B cell (primary cell): Measurements from ENCODE around the gene ELAC1. TPM values are rescaled to one million over a fixed set of nuclear protein-coding genes. Genes with fewer than 3 reads are reported as not detected.

Experiments used
- ATAC-seq: fragments of 200-7000 bp; cut with Tn5 transposase; one replicate; pipeline ENCODE4 v1.10.0; 2021; ENCODE audit warnings: low read depth, mild to moderate bottlenecking, moderate number of reproducible peaks, moderate library complexity
- CTCF ChIA-PET: fragments of 350-600 bp; sonication (Branson Sonifier 250); formaldehyde crosslinking; loops from one replicate; lab custom pipeline; 2021; ENCODE audit warnings: antibody characterized with exemption, inconsistent platforms; lab: Charles Lee
- POLR2A ChIA-PET: fragments of 350-600 bp; sonication (Branson Sonifier 250); formaldehyde crosslinking; loops from one replicate; lab custom pipeline; 2021; ENCODE audit warnings: antibody characterized with exemption; lab: Charles Lee
- DNase-seq: peaks from one replicate; pipeline ENCODE4 v3.0.0; 2013
- H2AFZ ChIP-seq: 2 replicates; pipeline ENCODE4 v1.6.1; 2012; ENCODE audit warnings: mild to moderate bottlenecking, low read depth, low read length; ENCODE audit not compliant: insufficient read depth, poor library complexity, severe bottlenecking
- H3K27ac ChIP-seq, 2 donors: 1 replicate in 1 of 2; 2 replicates in 1 of 2; pipeline ENCODE4 v1.5.1; 2012 to 2013; ENCODE audit warnings: low read length in 2 of 2, mild to moderate bottlenecking in 2 of 2, moderate library complexity in 1 of 2
- H3K27me3 ChIP-seq, 4 experiments: fragments of 200-600 bp in 1 of 4; sonication (generic) in 1 of 4; replicated peaks in 1 of 4; 1 replicate in 2 of 4; 2 replicates in 2 of 4; pipeline versions ENCODE4 v1.6.1 to v1.7.0; 2013 to 2016; ENCODE audit warnings: low read length in 3 of 4, mild to moderate bottlenecking in 2 of 4, mixed read lengths in 1 of 4, moderate library complexity in 1 of 4; ENCODE audit not compliant: insufficient read depth in 4 of 4, control insufficient read depth in 3 of 4; ENCODE audit errors: control extremely low read depth in 1 of 4
- H3K36me3 ChIP-seq, 2 experiments: replicated peaks in 1 of 2; 1 replicate in 1 of 2; 2 replicates in 1 of 2; pipeline versions ENCODE4 v1.6.1 to v1.7.1; 2013; ENCODE audit warnings: low read length in 1 of 2; ENCODE audit not compliant: insufficient read depth in 2 of 2, control insufficient read depth in 1 of 2; ENCODE audit errors: control extremely low read depth in 1 of 2, extremely low read depth in 1 of 2
- H3K4me1 ChIP-seq, 2 donors: fragments of 200-600 bp in 1 of 2; sonication (generic) in 1 of 2; 1 replicate in 1 of 2; 2 replicates in 1 of 2; pipeline versions ENCODE4 v1.5.1 to v1.6.1; 2013 to 2017; ENCODE audit warnings: low read length in 2 of 2; ENCODE audit not compliant: control insufficient read depth in 2 of 2, insufficient read depth in 2 of 2
- H3K4me2 ChIP-seq: replicated peaks from 2 replicates; pipeline ENCODE3; 2012; ENCODE audit warnings: mild to moderate bottlenecking, low read depth, low read length; ENCODE audit not compliant: poor library complexity, severe bottlenecking
- H3K4me3 ChIP-seq, 5 experiments: fragments of 200-600 bp in 1 of 5; sonication (generic) in 1 of 5; 1 replicate in 3 of 5; 2 replicates in 2 of 5; pipeline versions ENCODE4 v1.5.1 to v1.7.0; 2011 to 2016; ENCODE audit warnings: low read length in 4 of 5, mild to moderate bottlenecking in 4 of 5, low read depth in 2 of 5, control low read depth in 1 of 5, moderate library complexity in 1 of 5; ENCODE audit not compliant: insufficient read depth in 1 of 5; ENCODE audit errors: control extremely low read depth in 1 of 5, extremely low read depth in 1 of 5
- H3K79me2 ChIP-seq: fragments of 200-600 bp; sonication (generic); one replicate; pipeline ENCODE4 v1.6.0; 2016; ENCODE audit warnings: low read length; ENCODE audit not compliant: control insufficient read depth, insufficient read depth
- H3K9ac ChIP-seq: fragments of 200-600 bp; sonication (generic); 2 replicates; pipeline ENCODE4 v1.6.1; 2017; ENCODE audit warnings: mild to moderate bottlenecking, low read length, moderate library complexity
- H3K9me3 ChIP-seq, 3 donors: one replicate each; pipeline versions ENCODE4 v1.6.1 to v1.7.1; 2013; ENCODE audit warnings: low read length in 2 of 3; ENCODE audit not compliant: control insufficient read depth in 2 of 3, insufficient read depth in 1 of 3; ENCODE audit errors: control extremely low read depth in 1 of 3
- H4K20me1 ChIP-seq: 2 replicates; pipeline ENCODE4 v1.6.0; 2012; ENCODE audit warnings: mild to moderate bottlenecking, low read length; ENCODE audit not compliant: insufficient read depth, control insufficient read depth, poor library complexity, severe bottlenecking
- H3K27ac Mint-ChIP-seq: one replicate; pipeline ENCODE4 v1.8.0; 2021; ENCODE audit warnings: mixed read lengths
- H3K27me3 Mint-ChIP-seq: one replicate; pipeline ENCODE4 v1.8.0; 2021; ENCODE audit warnings: mixed read lengths
- H3K4me1 Mint-ChIP-seq: one replicate; pipeline ENCODE4 v1.8.0; 2021; ENCODE audit warnings: mixed read lengths
- H3K4me3 Mint-ChIP-seq: one replicate; pipeline ENCODE4 v1.8.0; 2021; ENCODE audit warnings: mixed read lengths
- H3K9me3 Mint-ChIP-seq: one replicate; pipeline ENCODE4 v1.8.0; 2022; ENCODE audit warnings: mixed read lengths; ENCODE audit not compliant: insufficient read depth
- CTCF ChIP-seq: fragments of 200-600 bp; IDR thresholded peaks from one replicate; pipeline ENCODE4 v1.8.0; 2022; ENCODE audit warnings: antibody characterized with exemption, mild to moderate bottlenecking
- WGBS: methylation state at CpG from one replicate; pipeline ENCODE4 v1.1.5; 2013; ENCODE audit warnings: missing lambda C conversion rate; ENCODE audit not compliant: insufficient coverage; 5-methylcytosine and 5-hydroxymethylcytosine counted together
- intact Hi-C: fragments of 100-400 bp; cut with micrococcal nuclease; formaldehyde crosslinking; loops from one replicate; pipeline ENCODE4 v1.10.0; 2022
- polyA plus RNA-seq: library from polyadenylated mRNA; depleted of rRNA; stranded (reverse); fragments of >200 nt; gene quantifications from 2 replicates; pipeline ENCODE4 v1.2.3, GENCODE V29; 2012
- total RNA-seq, 2 donors: library from RNA; stranded (reverse); fragments of 120-200 nt in 1 of 2; gene quantifications; 1 replicate in 1 of 2; 2 replicates in 1 of 2; pipeline versions ENCODE4 v1.2.3 to v1.2.4, GENCODE V29; 2013 to 2022

The ELAC1 gene
- total and polyA plus RNA-seq, 2 donors (not counting 1 experiment from before 2014, with no cell fraction given): 3.8 to 9.9 TPM

GRCh38 chr18:50973367-50974126, 5.7 kb downstream of the ELAC1 start:
- H3K4me3 Mint-ChIP-seq: no peak overlapping the region

More at GRCh38 chr18:50973367-50974126, 5.7 kb downstream of the ELAC1 start:
- Histone ChIP-seq H4K20me1 (no peaks in the 10 kb centered on the region), H2AFZ (no peak overlapping the region), H3K79me2 (peaks cover 6% of the 10 kb centered on the region), H3K9me3 (peaks cover 0 to 12% (median 10%) of the 10 kb centered on the region in 3 donors), H3K4me1 (peaks cover 1 to 10% of the 10 kb centered on the region in 2 donors), H3K36me3 (peaks cover 8 to 41% of the 10 kb centered on the region in 2 experiments), H3K4me3 (no peak overlapping the region), H3K27me3 (no peaks in the 10 kb centered on the region), H3K9ac (no peak overlapping the region), H3K4me2 (no peak overlapping the region), H3K27ac (no peak overlapping the region)
- CTCF ChIA-PET: no interaction called here
- H3K27me3 Mint-ChIP-seq: no peaks in the 10 kb centered on the region
- H3K9me3 Mint-ChIP-seq: peaks cover 2% of the 10 kb centered on the region
- DNase-seq (no peak), ATAC-seq (no peak)
- intact Hi-C loops: no loop called here
- H3K27ac Mint-ChIP-seq: no peak overlapping the region
- POLR2A ChIA-PET: no interaction called here
- H3K4me1 Mint-ChIP-seq: peaks cover 15% of the 10 kb centered on the region
- no peak for TF ChIP-seq CTCF
- WGBS: 60% methylated on average over 1 of the region's 4 CpGs
